ENCODE data around the gene TGFBI.

DNA sequence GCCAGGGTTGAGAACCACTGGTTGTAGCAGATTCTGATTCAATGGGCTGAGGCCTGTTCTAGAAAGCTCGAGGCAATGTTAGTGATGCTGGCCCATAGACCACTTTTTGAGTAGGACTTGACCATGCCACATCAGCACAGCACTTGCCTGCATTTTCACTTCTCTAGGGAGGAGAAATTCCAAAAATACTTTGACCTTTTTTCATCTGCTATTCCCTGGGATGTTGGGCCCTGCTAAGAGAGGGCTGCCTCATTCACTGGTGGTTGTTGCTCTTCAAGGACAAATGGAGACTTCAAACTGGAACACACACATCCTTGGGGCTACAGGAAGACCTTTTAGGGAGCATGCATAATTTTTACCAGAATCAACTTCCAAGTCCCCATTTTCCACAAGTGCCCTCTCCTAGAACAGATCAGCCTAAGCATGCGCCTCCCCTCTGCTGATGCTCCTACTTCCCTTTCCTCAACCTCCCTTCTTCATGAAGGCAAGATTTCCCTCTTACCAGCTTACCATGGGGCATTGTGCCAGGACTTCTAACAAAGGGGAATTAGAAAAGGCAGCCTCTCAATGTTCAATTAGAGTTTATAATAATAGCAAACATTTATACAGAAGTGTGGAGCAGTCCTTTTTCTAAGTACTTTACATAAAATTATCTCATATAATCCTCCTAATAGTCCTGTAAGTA lies 12.7 kb upstream of the TGFBI start:
- TF ChIP-seq, protein P1, sequence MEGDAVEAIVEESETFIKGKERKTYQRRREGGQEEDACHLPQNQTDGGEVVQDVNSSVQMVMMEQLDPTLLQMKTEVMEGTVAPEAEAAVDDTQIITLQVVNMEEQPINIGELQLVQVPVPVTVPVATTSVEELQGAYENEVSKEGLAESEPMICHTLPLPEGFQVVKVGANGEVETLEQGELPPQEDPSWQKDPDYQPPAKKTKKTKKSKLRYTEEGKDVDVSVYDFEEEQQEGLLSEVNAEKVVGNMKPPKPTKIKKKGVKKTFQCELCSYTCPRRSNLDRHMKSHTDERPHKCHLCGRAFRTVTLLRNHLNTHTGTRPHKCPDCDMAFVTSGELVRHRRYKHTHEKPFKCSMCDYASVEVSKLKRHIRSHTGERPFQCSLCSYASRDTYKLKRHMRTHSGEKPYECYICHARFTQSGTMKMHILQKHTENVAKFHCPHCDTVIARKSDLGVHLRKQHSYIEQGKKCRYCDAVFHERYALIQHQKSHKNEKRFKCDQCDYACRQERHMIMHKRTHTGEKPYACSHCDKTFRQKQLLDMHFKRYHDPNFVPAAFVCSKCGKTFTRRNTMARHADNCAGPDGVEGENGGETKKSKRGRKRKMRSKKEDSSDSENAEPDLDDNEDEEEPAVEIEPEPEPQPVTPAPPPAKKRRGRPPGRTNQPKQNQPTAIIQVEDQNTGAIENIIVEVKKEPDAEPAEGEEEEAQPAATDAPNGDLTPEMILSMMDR (IDR thresholded peaks at IDR 0.05): no peak
- TF ChIP-seq POLR2AphosphoS5 (IDR thresholded peaks at IDR 0.05): no peak

All from upper lobe of left lung (tissue), 4 donors.